NCI-H146 treated with DMSO at 0.1 percent for 48 hours (cell line): ENCODE measurements around the gene ARSH.
"Not testable (repeated sequence)": the region's sequence is repeated elsewhere in the genome, so short reads cannot be mapped to it uniquely, and the experiment has no call there.

Experiments
- DNase-seq: peaks from one replicate; lab custom pipeline; 2025; ENCODE audit not compliant: unreplicated experiment; lab: John Stamatoyannopoulos, UW

Gene ARSH, protein sequence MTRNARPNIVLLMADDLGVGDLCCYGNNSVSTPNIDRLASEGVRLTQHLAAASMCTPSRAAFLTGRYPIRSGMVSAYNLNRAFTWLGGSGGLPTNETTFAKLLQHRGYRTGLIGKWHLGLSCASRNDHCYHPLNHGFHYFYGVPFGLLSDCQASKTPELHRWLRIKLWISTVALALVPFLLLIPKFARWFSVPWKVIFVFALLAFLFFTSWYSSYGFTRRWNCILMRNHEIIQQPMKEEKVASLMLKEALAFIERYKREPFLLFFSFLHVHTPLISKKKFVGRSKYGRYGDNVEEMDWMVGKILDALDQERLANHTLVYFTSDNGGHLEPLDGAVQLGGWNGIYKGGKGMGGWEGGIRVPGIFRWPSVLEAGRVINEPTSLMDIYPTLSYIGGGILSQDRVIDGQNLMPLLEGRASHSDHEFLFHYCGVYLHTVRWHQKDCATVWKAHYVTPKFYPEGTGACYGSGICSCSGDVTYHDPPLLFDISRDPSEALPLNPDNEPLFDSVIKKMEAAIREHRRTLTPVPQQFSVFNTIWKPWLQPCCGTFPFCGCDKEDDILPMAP

DNA sequence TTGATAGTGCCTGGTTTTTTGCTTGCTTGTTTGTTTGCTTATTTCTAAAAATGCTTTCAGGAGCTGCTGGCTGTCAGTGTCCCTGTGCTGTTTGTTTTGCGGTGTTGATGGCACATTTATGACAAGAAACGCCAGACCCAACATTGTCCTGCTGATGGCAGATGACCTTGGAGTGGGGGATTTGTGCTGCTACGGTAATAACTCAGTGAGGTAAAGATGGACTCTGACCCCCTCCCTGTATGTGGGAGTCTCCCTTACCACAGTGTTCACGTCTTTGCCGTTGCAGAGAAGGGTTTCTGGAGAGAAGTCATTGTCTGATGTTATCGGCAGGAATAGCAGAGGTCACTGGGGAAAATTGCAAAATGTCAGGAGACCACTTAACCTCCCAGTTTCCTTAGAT is at the start of gene ARSH:
TSS of gene ARSH (plus strand) at position 52 of the 400 bp plus-strand sequence. CDS start at position 119, 67 bp downstream.
- no peak for DNase-seq

DNA sequence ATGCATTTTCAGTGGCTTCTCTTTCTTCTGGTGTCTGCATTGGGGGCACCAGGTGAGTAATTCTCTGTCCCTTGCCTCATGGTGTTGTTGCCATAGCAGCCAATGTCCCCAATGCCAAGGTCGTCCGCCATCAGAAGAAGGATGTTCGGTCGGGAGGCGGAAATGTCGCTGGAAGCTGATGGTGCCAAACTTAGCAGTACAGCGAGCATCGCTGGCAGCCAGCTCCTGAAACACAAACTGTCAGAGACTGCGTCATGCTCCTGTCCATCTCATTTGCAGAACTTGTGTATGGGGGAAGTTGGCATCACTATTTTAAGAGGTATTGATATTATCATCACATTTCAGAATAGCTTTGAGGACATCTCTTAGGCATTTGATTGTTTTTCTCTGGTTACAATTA is 48.1 kb upstream of the ARSH start:
- DNase-seq, result no peak

DNA sequence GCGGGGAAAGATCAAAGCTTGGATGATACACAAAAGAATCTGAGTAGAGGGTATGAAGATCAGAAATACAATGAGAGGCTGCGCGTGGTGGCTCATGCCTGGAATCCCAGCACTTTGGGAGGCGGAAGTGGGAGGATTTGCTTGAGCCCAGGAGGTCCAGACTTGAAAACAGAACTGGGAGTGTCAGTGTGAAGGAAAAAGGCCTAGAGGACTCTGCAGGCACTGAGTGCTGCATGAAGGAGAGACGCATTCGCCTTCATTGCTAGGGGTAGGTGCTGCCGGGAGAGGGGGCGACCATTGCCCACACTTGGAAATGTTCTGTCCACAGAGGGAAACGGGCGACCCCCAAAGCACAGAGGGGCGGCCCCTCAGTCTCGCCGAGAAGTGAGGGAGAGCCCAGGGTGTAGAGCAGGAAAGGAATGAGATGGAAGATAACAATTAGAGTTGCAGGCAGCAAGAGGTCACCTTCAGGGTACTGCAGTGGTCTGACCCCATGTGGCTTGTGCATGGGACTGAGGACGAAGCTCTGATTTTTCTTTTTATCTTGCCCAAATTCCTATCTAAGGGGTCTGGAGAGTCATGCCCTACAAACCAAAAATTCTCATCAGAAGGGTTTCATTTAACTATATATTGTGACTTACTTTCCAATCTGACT is 45.4 kb upstream of the ARSH start:
- no peak for DNase-seq

DNA sequence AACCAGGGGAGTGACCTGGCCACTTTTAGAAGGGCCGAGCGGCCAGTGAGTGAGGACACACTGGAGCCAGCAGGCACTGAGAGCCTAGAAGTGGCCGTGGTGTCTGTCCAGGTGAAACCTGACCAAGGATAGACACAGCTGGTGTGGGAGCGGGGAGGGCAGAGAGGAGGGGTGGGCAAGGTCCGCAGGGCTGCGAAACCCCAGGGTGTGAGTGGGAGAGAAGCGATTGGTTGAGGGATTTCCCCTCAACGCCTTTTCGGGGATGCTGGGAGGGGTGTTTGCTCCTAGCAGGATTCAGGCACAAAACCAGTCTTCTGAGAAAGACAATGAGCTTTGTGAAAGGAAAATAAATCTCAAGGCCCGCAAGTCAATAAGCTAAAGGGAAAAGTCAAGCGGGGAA is 44.0 kb upstream of the ARSH start:
- DNase-seq, result no peak

DNA sequence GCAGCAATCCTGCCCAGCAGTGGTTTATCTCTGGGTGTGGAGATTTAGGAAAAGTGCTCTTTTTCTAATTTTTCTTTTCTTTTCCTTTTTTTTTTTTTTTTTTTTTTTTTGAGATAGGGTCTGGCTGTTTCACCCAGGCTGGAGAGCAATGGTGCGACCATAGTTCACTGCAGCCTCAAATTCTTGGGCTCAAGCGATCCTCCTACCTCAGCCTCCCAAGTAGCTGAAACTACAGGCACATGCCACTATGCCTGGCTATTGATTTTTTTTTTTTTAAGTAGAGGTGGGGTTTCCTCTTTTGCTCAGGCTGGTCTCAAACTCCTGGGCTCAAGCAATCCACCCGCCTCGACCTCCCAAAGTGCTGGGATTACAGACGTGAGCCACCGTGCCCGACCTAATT is 42.9 kb upstream of the ARSH start:
- not testable (repeated sequence) for DNase-seq

DNA sequence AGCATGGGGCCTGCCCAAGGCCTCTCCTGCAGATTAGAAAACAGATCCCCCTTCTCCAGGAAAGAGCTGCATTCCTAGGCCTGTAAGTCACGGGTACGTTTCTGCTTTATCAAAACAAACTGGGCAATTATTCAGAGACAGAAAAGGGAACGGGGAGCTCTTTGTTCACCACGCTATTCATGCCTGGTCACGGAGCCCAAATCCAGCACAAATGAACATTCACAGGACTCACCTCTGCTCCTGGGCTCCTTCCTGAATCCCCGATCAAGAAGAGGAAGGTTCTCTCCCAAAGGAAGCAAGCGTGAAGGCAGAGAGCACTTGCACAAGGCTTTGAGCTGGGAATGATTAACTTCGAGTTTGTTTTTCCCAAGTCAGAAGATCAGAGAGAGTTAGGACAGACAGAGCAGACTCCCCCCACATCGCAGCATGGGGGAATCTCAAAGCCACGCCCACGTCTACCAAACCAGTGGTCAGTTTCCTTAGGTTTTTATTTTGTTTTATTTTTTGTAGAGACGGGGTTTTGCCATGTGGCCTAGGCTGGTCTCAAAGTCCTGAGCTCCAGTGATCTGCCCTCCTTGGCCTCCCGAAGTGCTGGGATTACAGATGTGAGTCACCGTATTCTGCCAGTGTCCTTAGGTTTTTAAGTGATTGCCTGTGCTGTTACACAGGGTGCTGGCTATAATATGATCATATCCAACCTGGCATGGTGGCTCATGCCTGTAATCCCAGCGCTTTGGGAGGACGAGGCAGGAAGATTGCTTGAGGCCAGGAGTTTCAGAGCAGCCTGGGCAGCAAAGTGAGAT is 42.2 kb upstream of the ARSH start:
- not testable (repeated sequence) for DNase-seq

DNA sequence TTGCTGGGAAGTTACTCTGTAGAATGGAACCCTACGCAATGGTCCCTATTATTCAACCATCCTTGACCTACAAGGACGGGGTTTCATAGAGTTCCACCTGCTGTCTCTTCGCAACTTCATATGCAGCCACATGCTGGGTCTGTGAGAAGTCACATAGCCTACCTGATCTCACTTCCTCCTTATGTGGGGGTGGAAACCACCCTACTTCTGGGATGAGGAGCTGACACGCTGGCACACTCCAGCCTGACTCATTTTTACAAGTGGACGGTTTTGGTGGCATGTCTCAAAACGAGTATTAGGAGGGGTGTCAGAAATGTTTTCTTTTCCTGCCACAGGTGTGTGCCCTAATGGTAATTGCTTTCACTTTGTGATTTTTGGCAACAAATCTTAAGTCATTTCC is 40.4 kb upstream of the ARSH start:
- DNase-seq, result no peak

DNA sequence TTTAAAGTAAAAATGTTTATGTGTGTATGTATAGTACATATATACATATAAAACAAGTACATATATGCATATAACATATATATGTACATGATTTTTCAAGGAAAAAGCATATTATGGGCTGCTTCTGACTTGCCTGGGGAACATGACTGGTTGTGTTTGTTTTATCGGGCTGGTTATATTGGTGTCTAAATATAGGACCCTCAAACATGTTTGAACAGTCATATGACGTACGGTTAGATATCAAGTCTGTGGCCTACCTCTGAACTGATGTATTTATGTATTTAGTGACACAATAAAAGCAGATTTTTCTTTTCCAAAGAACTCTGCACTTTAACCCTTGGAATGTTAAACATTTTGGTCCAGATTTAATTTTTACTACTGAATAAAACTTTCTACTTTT is 39.3 kb upstream of the ARSH start:
- no peak for DNase-seq

DNA sequence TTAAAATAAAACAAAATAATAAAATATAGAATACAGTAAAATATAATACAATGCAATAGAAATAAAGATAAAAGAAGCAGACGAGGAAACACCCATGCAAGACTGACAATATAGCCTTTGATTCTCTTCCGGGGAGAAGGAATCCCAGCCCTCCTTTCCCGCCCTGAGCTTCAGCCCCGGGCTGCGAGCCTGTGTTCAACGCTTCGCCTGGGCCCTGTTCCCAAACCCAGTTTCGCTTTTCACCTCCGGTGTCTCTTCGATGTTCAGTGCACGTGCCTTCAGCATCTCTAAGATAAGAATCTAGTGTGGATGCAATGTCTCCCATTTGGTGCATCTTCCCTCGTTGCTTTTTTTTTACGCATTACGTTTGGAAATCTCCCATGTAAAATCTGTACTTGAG is 38.8 kb upstream of the ARSH start:
- no peak for DNase-seq

DNA sequence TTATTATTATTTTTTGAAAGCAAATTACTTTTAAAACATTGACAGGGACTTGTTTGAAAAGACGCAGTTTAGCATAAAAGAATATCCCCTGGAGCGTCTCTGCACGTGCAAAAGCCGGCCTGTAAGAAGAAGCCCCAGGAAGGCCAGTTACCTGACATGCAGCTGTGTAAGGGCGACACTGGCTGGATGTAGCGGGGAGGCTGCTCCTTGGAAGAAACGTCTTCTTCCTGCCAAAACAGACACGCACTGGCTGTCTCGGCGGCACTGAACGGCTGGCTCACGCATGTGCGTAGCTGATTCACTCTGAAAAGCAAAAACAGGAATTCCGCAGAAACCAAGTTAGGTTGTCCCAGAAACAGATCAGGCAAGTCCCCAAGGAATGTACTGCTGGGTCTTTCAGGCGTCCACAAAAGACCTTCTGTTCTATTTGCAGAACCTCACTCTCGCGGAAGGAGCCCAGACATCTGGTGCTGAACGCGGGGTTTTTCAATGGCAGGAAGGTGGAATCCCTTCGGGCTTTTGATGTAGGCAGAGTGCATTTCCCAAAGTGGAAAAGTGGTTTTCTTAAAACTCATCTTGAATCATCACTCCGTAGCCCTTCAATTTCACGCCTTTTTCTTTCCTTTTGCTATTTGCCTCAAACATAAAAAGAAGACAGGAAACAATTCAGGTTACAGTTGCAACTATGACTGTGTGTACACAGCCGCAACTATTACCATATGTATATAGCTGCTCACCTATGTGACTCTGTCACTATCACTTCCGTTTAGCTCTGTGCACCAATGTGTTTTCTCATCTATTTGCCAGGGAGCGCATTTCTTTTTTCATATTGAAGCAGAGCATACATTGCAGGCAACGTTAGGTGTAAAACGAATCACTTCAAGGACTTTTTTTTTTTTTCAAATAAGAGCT is 38.1 kb upstream of the ARSH start:
- DNase-seq, result no peak

DNA sequence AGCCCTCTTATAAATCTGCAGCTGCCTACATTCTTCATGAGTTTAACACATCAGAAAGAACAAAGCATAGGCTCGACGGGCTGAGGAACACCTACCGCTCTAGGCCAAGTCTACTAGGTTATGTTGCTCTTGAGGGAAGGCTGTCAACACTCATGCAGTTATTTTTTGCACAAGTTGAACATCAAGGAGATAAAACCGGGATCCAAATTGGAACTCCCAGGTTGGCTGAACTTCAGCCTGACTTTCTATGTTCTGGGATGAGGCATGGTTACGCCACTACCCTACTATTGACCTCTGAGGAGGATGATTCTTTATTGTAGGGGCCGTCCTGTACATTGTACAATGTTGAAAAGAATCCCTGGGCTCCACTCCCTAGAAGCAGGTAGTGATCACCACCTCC is 37.3 kb upstream of the ARSH start:
- DNase-seq, result no peak

DNA sequence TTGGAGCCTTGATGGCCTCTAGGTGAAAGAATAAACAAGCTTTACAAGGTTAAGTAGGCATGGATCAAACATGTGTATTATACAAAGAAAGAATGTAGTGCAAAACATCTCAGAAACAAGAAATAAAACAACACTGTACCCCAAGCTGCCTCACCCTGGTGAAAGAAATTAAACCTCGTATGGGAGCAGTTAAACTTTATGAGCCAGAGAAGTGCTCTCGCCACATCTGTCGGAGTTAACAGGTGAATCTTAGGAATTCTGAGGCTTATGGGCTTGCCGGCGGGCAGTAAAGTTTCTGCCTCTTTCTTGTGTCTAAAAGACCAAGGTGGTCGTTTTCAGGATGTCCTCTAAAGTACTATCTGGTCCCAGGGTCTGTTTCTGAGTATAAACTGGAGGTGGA is 34.0 kb upstream of the ARSH start:
- no peak for DNase-seq

DNA sequence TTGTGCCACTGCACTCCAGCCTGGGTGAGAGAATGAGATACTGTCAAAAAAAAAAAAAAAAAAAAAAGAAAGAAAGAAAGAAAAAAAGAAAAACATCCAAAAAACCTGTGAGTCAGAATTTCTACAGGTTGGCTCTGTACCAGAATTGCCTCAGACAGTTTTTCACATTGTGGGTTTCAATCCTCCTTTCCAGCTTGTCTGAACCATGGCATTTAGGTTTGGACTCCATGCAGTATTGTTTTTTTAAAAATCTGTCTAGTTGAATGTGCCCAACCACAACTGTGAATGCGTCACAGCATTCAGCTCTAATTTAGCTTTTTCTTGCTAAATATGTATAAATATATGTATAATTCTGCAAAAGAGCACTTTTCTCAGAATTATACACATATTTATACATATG is 31.4 kb upstream of the ARSH start:
- no peak for DNase-seq

DNA sequence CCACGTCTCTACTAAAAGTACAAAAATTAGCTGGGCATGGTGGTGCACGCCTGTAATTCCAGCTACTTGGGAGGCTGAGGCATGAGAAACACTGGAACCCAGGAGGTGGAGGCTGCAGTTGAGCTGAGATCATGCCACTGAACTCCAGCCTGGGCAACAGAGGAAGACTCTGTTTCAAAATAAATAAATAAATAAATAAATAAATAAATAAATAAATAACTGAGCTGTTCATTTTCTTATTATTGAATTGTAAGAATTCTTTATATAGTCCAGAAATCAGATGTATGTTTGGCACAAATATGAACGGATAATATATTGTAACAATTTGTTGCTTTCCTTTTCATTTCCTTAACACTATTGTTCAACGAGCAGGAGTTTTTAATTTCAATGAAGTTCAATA is 27.7 kb upstream of the ARSH start:
- DNase-seq, result not testable (repeated sequence)

DNA sequence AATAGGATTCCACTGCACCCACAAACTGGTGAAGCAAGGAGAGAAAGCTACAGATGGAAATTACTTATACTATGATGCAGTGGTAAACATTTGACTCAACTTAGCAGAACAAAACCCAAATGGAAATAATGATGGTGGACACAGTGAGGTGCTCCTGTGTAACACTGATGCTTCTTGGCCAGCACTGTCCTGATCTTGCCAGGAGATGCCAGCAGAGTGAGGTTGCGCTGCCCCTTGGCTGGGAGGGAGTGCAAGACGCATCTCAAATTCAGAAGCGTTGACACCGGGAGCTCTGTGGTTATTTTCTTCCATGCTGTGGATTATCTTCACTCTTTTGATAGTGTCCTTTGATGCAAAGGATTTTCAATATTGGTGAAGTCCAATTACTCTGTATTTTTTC is 22.0 kb upstream of the ARSH start:
- DNase-seq, result no peak

DNA sequence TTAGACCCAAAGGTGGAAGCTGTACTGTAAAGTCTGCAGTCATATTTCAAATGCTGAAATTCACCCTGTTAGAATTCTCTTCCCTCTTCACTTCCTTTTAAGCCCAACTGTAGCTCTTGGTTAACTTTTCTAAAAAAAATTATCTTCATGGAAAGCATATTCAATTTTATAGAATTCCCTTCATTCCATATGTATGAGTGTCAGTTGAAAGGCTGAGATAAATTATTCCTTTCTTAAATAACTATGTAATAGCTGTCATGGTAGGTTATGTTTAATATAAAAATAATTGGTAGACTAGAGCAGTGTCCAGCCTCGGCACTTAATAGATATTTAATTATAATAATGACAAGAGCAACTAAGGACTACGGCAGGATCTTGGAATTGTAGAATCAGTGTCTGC is 16.8 kb upstream of the ARSH start:
- no peak for DNase-seq

DNA sequence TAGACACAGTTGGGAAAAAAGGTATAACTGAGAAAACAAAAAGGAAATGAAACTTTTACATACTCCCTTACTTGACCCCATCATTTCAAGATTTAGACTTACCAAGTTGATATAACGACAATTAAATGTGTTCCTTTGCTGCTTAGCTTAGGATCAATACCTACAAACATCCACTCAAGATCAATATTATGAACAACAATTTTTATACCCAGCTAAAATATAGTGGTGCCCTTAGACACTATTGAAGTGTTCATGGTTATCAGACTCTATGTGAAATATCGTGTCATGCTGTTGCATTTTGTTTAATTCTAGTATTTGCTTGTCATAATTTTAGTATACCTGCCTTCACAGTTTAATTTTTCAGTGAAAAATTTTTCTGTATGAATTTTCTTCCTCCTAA is 4.2 kb downstream of the ARSH start:
- no peak for DNase-seq

DNA sequence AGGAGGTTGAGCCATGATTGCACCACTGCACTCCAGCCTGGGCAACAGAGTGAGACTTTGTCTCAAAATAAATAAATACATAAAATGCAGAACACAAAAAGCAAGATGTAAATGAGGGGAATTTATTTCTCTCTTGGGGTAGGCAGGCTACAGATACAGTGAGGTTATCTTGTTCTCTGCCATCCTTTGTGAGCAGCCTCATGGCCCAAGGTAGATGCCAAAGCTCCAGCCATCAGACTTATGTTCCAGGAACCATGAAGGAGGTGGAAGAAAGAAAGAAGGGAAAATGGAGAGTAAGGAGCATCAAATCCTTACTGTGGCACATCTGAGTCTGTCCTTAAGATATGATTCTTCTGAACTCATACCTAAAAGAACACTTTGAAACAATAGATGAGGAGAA is 11.1 kb downstream of the ARSH start:
- no peak for DNase-seq

DNA sequence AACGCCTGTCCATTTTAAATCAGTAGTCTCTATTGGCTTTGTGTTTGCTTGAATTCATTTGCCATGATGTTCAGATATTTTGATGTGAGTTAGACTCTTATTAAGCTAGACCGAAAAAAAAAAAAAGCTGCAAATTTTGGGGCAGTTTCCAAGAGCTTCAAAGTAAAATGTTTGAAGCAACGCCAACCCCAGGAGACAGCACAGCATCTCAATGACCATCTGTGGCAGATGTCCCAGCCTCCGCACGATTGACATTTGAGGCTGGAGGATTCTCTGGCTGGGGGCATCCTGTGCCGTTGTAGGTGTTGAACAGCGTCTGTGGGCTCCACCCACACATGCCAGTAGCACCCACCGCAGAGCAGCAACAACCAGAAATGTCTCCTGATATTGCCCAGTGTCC is 17.8 kb downstream of the ARSH start:
- DNase-seq, result no peak

DNA sequence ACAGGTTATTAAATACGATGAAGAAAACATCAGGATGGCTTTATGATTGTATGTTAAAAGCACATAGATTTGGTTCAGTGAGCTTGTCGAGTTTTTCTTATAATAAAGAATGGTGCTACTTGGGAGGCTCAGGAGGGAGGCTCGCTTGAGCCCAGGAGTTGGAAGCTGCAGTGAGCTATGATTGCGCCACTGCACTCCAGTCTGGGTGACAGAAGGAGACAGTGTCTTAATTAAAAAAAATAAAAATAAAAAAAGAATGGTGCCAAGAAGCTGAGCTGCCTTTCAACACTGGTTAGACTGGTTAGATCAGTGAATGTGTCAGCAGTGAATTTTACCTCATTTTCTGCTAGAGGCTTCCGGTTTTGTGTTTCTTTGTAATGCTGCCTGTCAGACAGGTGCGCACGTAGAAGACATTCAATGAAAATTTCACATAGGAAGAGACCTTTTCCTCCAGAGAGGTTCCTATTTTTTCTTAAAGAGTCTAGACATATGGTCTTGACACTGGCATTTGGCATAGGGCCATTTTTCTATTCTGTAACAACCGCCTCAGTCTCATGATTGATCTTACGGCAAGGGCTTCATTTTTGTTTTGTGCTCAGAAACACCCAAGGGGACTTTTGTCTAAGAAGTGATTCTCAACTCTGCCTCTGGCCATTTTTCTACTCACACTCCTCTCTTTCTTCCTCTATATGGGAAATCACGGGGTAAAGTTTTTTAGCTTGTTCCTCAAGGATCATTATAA is 19.9 kb downstream of the ARSH start:
- DNase-seq, result no peak
